IMR-90 (cell line): ENCODE measurements around the gene SSX2IP. TPM values are rescaled to one million over a fixed set of nuclear protein-coding genes. Genes with fewer than 3 reads are reported as not detected.

Experiments used
- ATAC-seq: fragments of 200-7000 bp; cut with Tn5 transposase; 2 replicates; pipeline ENCODE4 v1.9.1; 2020; ENCODE audit warnings: low read depth, mild to moderate bottlenecking, moderate library complexity
- BruUV-seq: library from RNA; stranded (reverse); fragments of 400-500 nt; replicated peaks from 2 replicates; lab custom pipeline; 2021; lab: Mats Ljungman, UMichigan
- CTCF ChIA-PET: fragments of 300-600 bp; formaldehyde crosslinking; extraction: SDS; loops from one replicate; lab custom pipeline; 2021; ENCODE audit warnings: antibody characterized with exemption; lab: Yijun Ruan, JAX
- POLR2A ChIA-PET: fragments of 300-600 bp; sonication (Branson Sonifier 250); formaldehyde crosslinking; loops from one replicate; lab custom pipeline; 2022; ENCODE audit warnings: antibody characterized with exemption; ENCODE audit not compliant: unreplicated experiment; lab: Charles Lee
- DNase-seq: peaks from one replicate; pipeline ENCODE4 v3.0.0; 2013
- H2AFZ ChIP-seq: replicated peaks from 2 replicates; pipeline ENCODE3; 2013; ENCODE audit warnings: low read length, mild to moderate bottlenecking; ENCODE audit not compliant: poor library complexity
- H2AK5ac ChIP-seq: 2 replicates; pipeline ENCODE4 v1.6.1; 2013; ENCODE audit warnings: low read depth, low read length, inconsistent platforms
- H2AK9ac ChIP-seq: replicated peaks from 2 replicates; pipeline ENCODE3; 2013; ENCODE audit warnings: mild to moderate bottlenecking, low read depth, low read length, moderate library complexity; ENCODE audit not compliant: poor library complexity
- H2BK120ac ChIP-seq: 2 replicates; pipeline ENCODE4 v1.6.1; 2013; ENCODE audit warnings: low read depth, low read length, inconsistent platforms
- H2BK15ac ChIP-seq: 3 replicates; pipeline ENCODE4 v1.6.1; 2013; ENCODE audit warnings: low read depth, low read length, inconsistent platforms
- H2BK20ac ChIP-seq: 2 replicates; pipeline ENCODE4 v1.6.1; 2013; ENCODE audit warnings: low read depth, mild to moderate bottlenecking, inconsistent platforms, low read length, moderate library complexity
- H2BK5ac ChIP-seq: 2 replicates; pipeline ENCODE4 v1.6.1; 2013; ENCODE audit warnings: mild to moderate bottlenecking, low read depth, low read length, inconsistent platforms; ENCODE audit not compliant: poor library complexity, severe bottlenecking
- H3K14ac ChIP-seq: replicated peaks from 2 replicates; pipeline ENCODE4 v1.6.1; 2013; ENCODE audit warnings: low read depth, low read length, inconsistent platforms
- H3K18ac ChIP-seq: 2 replicates; pipeline ENCODE4 v1.6.1; 2013; ENCODE audit warnings: low read depth, low read length, control low read depth
- H3K23ac ChIP-seq: 2 replicates; pipeline ENCODE4 v1.6.1; 2013; ENCODE audit warnings: low read depth, low read length, inconsistent platforms
- H3K27ac ChIP-seq: 2 replicates; pipeline ENCODE4 v1.5.1; 2013; ENCODE audit warnings: mild to moderate bottlenecking, control low read depth, low read length; ENCODE audit not compliant: insufficient read depth
- H3K27me3 ChIP-seq: 2 replicates; pipeline ENCODE4 v1.6.1; 2013; ENCODE audit warnings: low read length; ENCODE audit not compliant: control insufficient read depth, insufficient read depth
- H3K36me3 ChIP-seq: 2 replicates; pipeline ENCODE4 v1.6.1; 2013; ENCODE audit warnings: low read length, mixed read lengths; ENCODE audit not compliant: control insufficient read depth, insufficient read depth
- H3K4ac ChIP-seq: 2 replicates; pipeline ENCODE4 v1.6.1; 2013; ENCODE audit warnings: low read depth, low read length, inconsistent platforms
- H3K4me1 ChIP-seq: 2 replicates; pipeline ENCODE4 v1.6.1; 2013; ENCODE audit warnings: low read length, mixed read lengths; ENCODE audit not compliant: control insufficient read depth, insufficient read depth
- H3K4me2 ChIP-seq: 2 replicates; pipeline ENCODE4 v1.6.1; 2013; ENCODE audit warnings: low read depth, mild to moderate bottlenecking, control low read depth, low read length, moderate library complexity
- H3K4me3 ChIP-seq: 2 replicates; pipeline ENCODE4 v1.5.1; 2013; ENCODE audit warnings: low read depth, mild to moderate bottlenecking, control low read depth, low read length, moderate library complexity; ENCODE audit not compliant: insufficient read depth
- H3K56ac ChIP-seq: 2 replicates; pipeline ENCODE4 v1.6.1; 2013; ENCODE audit warnings: low read length, inconsistent platforms; ENCODE audit not compliant: insufficient read depth; ENCODE audit errors: extremely low read depth
- H3K79me1 ChIP-seq, 2 experiments: 2 replicates each; pipeline ENCODE4 v1.6.1; 2013; ENCODE audit warnings: low read length in 2 of 2, inconsistent platforms in 1 of 2, low read depth in 1 of 2
- H3K9ac ChIP-seq: 2 replicates; pipeline ENCODE4 v1.6.1; 2013; ENCODE audit warnings: low read depth, low read length, control low read depth
- H3K9me1 ChIP-seq: 2 replicates; pipeline ENCODE4 v1.6.1; 2013; ENCODE audit warnings: low read length, inconsistent platforms; ENCODE audit not compliant: insufficient read depth
- H3K9me3 ChIP-seq: 2 replicates; pipeline ENCODE4 v1.6.1; 2013; ENCODE audit warnings: low read length; ENCODE audit not compliant: control insufficient read depth, insufficient read depth
- H4K20me1 ChIP-seq: 2 replicates; pipeline ENCODE4 v1.6.1; 2013; ENCODE audit warnings: low read length, inconsistent platforms; ENCODE audit not compliant: insufficient read depth
- H4K5ac ChIP-seq: 2 replicates; pipeline ENCODE4 v1.6.1; 2013; ENCODE audit warnings: mild to moderate bottlenecking, low read depth, low read length, control low read depth
- H4K8ac ChIP-seq, 2 experiments: 2 replicates each; pipeline ENCODE4 v1.6.1; 2013; ENCODE audit warnings: low read depth in 2 of 2, low read length in 2 of 2, control low read depth in 1 of 2, inconsistent platforms in 1 of 2
- H4K91ac ChIP-seq: 2 replicates; pipeline ENCODE4 v1.6.1; 2013; ENCODE audit warnings: low read depth, low read length, inconsistent platforms; ENCODE audit not compliant: insufficient read depth
- BHLHE40 ChIP-seq: fragments of 150-350 bp; IDR thresholded peaks from 2 replicates; pipeline ENCODE4 v1.6.1; 2016; ENCODE audit warnings: mild to moderate bottlenecking, low read depth, low read length
- CEBPB ChIP-seq: IDR thresholded peaks from 2 replicates; pipeline ENCODE4 v1.6.1; 2012; ENCODE audit warnings: low read depth, low read length, improper control_type of control experiment
- MAZ ChIP-seq: IDR thresholded peaks from 2 replicates; pipeline ENCODE4 v1.6.1; 2012; ENCODE audit warnings: low read depth, mild to moderate bottlenecking, low read length, improper control_type of control experiment, moderate library complexity, borderline replicate concordance
- NFE2L2 ChIP-seq: fragments of 150-350 bp; IDR thresholded peaks from 2 replicates; pipeline ENCODE4 v1.6.1; 2016; ENCODE audit warnings: low read depth, mild to moderate bottlenecking, low read length
- RCOR1 ChIP-seq: IDR thresholded peaks from 2 replicates; pipeline ENCODE4 v1.6.1; 2012; ENCODE audit warnings: mild to moderate bottlenecking, low read length, improper control_type of control experiment; ENCODE audit not compliant: insufficient replicate concordance
- whole genome bisulfite sequencing, 2 experiments: methylation state at CpG; one replicate each; pipeline versions ENCODE4 v1.1.5 to v1.1.7; 2013; ENCODE audit warnings: missing lambda C conversion rate in 2 of 2; ENCODE audit not compliant: insufficient read length in 1 of 2; ENCODE audit errors: extremely low coverage in 2 of 2; 5-methylcytosine and 5-hydroxymethylcytosine counted together
- dilution Hi-C: fragments of 300-500 bp; cut with HindIII; formaldehyde crosslinking; loops from one replicate; pipeline ENCODE4 v1.14.3; 2018; ENCODE audit warnings: low sequenced_read_pairs; ENCODE audit not compliant: unreplicated experiment
- in situ Hi-C: fragments of 300-500 bp; cut with MboI; formaldehyde crosslinking; loops from 3 replicates; pipeline ENCODE4 v1.14.3; 2019; ENCODE audit warnings: low sequenced_read_pairs, inconsistent platforms, mixed read lengths
- intact Hi-C: fragments of 100-400 bp; cut with micrococcal nuclease; formaldehyde crosslinking; loops from 2 replicates; pipeline ENCODE4 v1.10.0; 2022
- polyA plus RNA-seq, 3 experiments: library from polyadenylated mRNA; depleted of rRNA; stranded (reverse); fragments of >200 nt; gene quantifications; 2 replicates each; pipeline ENCODE4 v1.2.3, GENCODE V29; 2012; ENCODE audit warnings: low replicate concordance in 1 of 3
- total RNA-seq: library from RNA; depleted of rRNA; stranded (reverse); fragments of >200 nt; gene quantifications from 2 replicates; pipeline ENCODE4 v1.2.3, GENCODE V29; 2012

Gene SSX2IP
- total and polyA plus RNA-seq, 2 of the 4 experiments (the other 2 are of a cell fraction) = 7.7 to 13.4 TPM

DNA sequence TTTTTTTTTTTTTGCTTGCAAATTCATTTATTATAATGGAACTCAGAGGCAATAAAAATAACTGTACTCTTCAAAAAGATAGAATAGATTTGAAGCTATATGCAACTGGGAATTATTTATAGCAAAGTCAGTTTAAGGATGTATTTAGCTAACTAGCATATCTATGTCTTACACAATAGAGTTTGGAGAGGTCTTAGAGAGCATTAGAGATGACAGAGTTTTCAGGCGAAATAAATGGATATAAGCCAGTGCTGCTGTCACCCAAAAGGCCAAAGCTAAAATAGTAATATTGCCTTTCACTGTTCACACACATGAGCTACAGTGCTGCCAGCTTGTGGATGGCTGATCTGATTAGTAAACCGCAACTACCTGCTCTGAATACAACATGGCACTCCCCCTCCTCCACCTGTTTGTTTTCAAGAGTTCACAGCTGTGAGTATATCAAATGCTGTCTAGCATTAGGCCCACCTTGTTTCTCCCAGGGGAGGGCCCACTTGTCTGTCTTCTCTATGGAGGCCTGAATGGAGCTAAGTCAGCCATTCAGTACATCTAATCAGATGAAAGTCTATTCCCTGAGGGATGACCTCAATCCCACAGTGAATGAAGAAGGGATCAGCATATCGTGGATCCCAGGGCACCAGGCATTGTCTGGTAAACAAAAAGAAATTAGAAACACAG is 25.2 kb upstream of the SSX2IP start:
- Histone ChIP-seq H2AK9ac (no peak overlapping the region), H3K4me1 (peaks cover 28% of the 10 kb centered on the region), H3K14ac (0 out of 2 replicates have a peak overlapping the region, but pooled peaks have one; percentile 26), H2BK5ac (peak overlapping the region; percentile 2), H4K8ac (0 out of 4 replicates have a peak overlapping the region, but pooled peaks have one; percentile 8 to 36), H3K4me3 (no peak overlapping the region), H3K56ac (no peak overlapping the region), H2AK5ac (peak overlapping the region; percentile 5; the same call in 1 of the 2 replicates), H3K27ac (peak overlapping the region; percentile 17), H2BK15ac (peak overlapping the region; percentile 40; the same call in 2 of the 3 replicates), H3K9ac (no peak overlapping the region), H4K91ac (peak overlapping the region; percentile 37; the same call in 1 of the 2 replicates), H3K9me1 (peaks cover 3% of the 10 kb centered on the region; the same call in 1 of the 2 replicates), H4K5ac (peak overlapping the region; percentile 61), H3K79me1 (no peaks in the 10 kb centered on the region), H4K20me1 (no peaks in the 10 kb centered on the region), H3K4me2 (no peak overlapping the region), H3K23ac (no peak overlapping the region), H3K18ac (peak overlapping the region; percentile 42), H3K27me3 (no peaks in the 10 kb centered on the region), H3K36me3 (no peaks in the 10 kb centered on the region), H2BK20ac (peak overlapping the region; percentile 22), H3K9me3 (no peaks in the 10 kb centered on the region), H2BK120ac (0 out of 2 replicates have a peak overlapping the region, but pooled peaks have one; percentile 23), H2AFZ (no peak overlapping the region), H3K4ac (0 out of 2 replicates have a peak overlapping the region, but pooled peaks have one; percentile 1)
- TF ChIP-seq MAZ = no peak
- TF ChIP-seq NFE2L2 = no peak
- peak; percentile 4; the same call in 1 of the 2 replicates for TF ChIP-seq CEBPB
- no peak for TF ChIP-seq BHLHE40
- TF ChIP-seq RCOR1 = no peak
- no peak for DNase-seq
- dilution Hi-C loops = no loop called here
- POLR2A ChIA-PET = no interaction called here
- 20% methylated on average over 1 of the region's 3 CpGs; no CpG with 5 or more reads in 1 of the 2 experiments for WGBS, 2 experiments
- no peak for ATAC-seq
- intact Hi-C loops = no loop called here
- no TSS peak for BruUV-seq
- CTCF ChIA-PET = interaction anchor here (0.9 to 1.0 kb wide), 3 partner anchors 10 to 38 kb away, joined by 3 read pairs; no protein-coding TSS in a partner anchor
- in situ Hi-C loops = no loop called here
